Activated T-cell treated with anti-CD3 and anti-CD28 coated beads, Interleukin-2, amount 50 U/mL, for 24 hours (primary cell): ENCODE data around the gene EMC9.

Experiments used
- DNase-seq: peaks from one replicate; pipeline ENCODE4 v3.0.0-alpha.2; 2020
- H3K27ac Mint-ChIP-seq: 2 replicates; pipeline ENCODE4 v1.8.0; 2020; ENCODE audit warnings: mild to moderate bottlenecking, mixed read lengths
- H3K27me3 Mint-ChIP-seq: 2 replicates; pipeline ENCODE4 v1.8.0; 2020; ENCODE audit warnings: mixed read lengths
- H3K36me3 Mint-ChIP-seq: 2 replicates; pipeline ENCODE4 v1.8.0; 2020; ENCODE audit warnings: low read depth, mixed read lengths
- H3K4me1 Mint-ChIP-seq: 2 replicates; pipeline ENCODE4 v1.8.0; 2020; ENCODE audit warnings: low read depth, mixed read lengths
- H3K4me3 Mint-ChIP-seq: 2 replicates; pipeline ENCODE4 v1.8.0; 2020; ENCODE audit warnings: mild to moderate bottlenecking, moderate library complexity, mixed read lengths
- H3K9me3 Mint-ChIP-seq: 2 replicates; pipeline ENCODE4 v1.8.0; 2020; ENCODE audit warnings: mixed read lengths

Gene EMC9

GRCh38 chr14:24181371-24182077 is 40.1 kb upstream of the EMC9 start:
- Mint-ChIP-seq H3K4me1 (peaks cover 12% of the 10 kb centered on the region), H3K4me3 (no peak overlapping the region), H3K9me3 (no peaks in the 10 kb centered on the region), H3K27ac (peak overlapping the region; percentile 53), H3K36me3 (peaks cover 98% of the 10 kb centered on the region), H3K27me3 (no peaks in the 10 kb centered on the region)
- DNase-seq = no peak

- peak overlapping the region; percentile 76 for H3K27ac Mint-ChIP-seq
- peaks cover 92% of the 10 kb centered on the region for H3K36me3 Mint-ChIP-seq
- H3K27me3 Mint-ChIP-seq = no peaks in the 10 kb centered on the region
- no peak overlapping the region for H3K4me3 Mint-ChIP-seq
- H3K4me1 Mint-ChIP-seq = peaks cover 4% of the 10 kb centered on the region
- no peak for DNase-seq
- no peaks in the 10 kb centered on the region for H3K9me3 Mint-ChIP-seq
Observed at GRCh38 chr14:24179961-24180796, 38.8 kb upstream of the EMC9 start.

GRCh38 chr14:24179294-24179960 is 38.0 kb upstream of the EMC9 start:
- Mint-ChIP-seq H3K36me3 (peaks cover 91% of the 10 kb centered on the region), H3K4me3 (no peak overlapping the region)

GRCh38 chr14:24178399-24179178 is 37.2 kb upstream of the EMC9 start:
- no peaks in the 10 kb centered on the region for H3K27me3 Mint-ChIP-seq
- H3K27ac Mint-ChIP-seq = peak overlapping the region; percentile 76

More at GRCh38 chr14:24179294-24179960, 38.0 kb upstream of the EMC9 start:
- Mint-ChIP-seq H3K27ac (peak overlapping the region; percentile 76), H3K4me1 (peaks cover 3% of the 10 kb centered on the region), H3K9me3 (no peaks in the 10 kb centered on the region), H3K27me3 (no peaks in the 10 kb centered on the region)
- DNase-seq = peak; percentile 32

GRCh38 chr14:24177891-24178290 is 36.5 kb upstream of the EMC9 start:
- Mint-ChIP-seq H3K4me1 (peaks cover 3% of the 10 kb centered on the region), H3K27me3 (no peaks in the 10 kb centered on the region), H3K9me3 (no peaks in the 10 kb centered on the region), H3K36me3 (peaks cover 84% of the 10 kb centered on the region), H3K4me3 (no peak overlapping the region), H3K27ac (no peak overlapping the region)
- DNase-seq = peak; percentile 35

More at GRCh38 chr14:24178399-24179178, 37.2 kb upstream of the EMC9 start:
- Mint-ChIP-seq H3K4me3 (no peak overlapping the region), H3K36me3 (peaks cover 84% of the 10 kb centered on the region), H3K9me3 (no peaks in the 10 kb centered on the region), H3K4me1 (peaks cover 3% of the 10 kb centered on the region)
- peak; percentile 33 for DNase-seq

GRCh38 chr14:24177041-24177825 is 35.8 kb upstream of the EMC9 start:
- Mint-ChIP-seq H3K36me3 (peaks cover 83% of the 10 kb centered on the region), H3K4me1 (peaks cover 3% of the 10 kb centered on the region)

GRCh38 chr14:24176599-24176998 is 35.2 kb upstream of the EMC9 start:
- peak overlapping the region; percentile 35 for H3K27ac Mint-ChIP-seq
- peaks cover 81% of the 10 kb centered on the region for H3K36me3 Mint-ChIP-seq
- peaks cover 7% of the 10 kb centered on the region for H3K4me1 Mint-ChIP-seq
- no peaks in the 10 kb centered on the region for H3K27me3 Mint-ChIP-seq
- DNase-seq = no peak
- H3K9me3 Mint-ChIP-seq = no peaks in the 10 kb centered on the region
- no peak overlapping the region for H3K4me3 Mint-ChIP-seq

More at GRCh38 chr14:24177041-24177825, 35.8 kb upstream of the EMC9 start:
- Mint-ChIP-seq H3K27me3 (no peaks in the 10 kb centered on the region), H3K4me3 (no peak overlapping the region), H3K27ac (peak overlapping the region; percentile 35), H3K9me3 (no peaks in the 10 kb centered on the region)
- DNase-seq = no peak

- H3K4me1 Mint-ChIP-seq = peaks cover 19% of the 10 kb centered on the region
- peak overlapping the region; percentile 38 for H3K4me3 Mint-ChIP-seq
- H3K27me3 Mint-ChIP-seq = no peaks in the 10 kb centered on the region
- H3K36me3 Mint-ChIP-seq = peaks cover 71% of the 10 kb centered on the region
- H3K27ac Mint-ChIP-seq = peak overlapping the region; percentile 42
- H3K9me3 Mint-ChIP-seq = no peaks in the 10 kb centered on the region
- peak; percentile 41 for DNase-seq
Observed at GRCh38 chr14:24172871-24173281, 31.5 kb upstream of the EMC9 start.

- H3K27me3 Mint-ChIP-seq = no peaks in the 10 kb centered on the region
- peak overlapping the region; percentile 55 for H3K4me3 Mint-ChIP-seq
- H3K36me3 Mint-ChIP-seq = peaks cover 71% of the 10 kb centered on the region
- peak overlapping the region; percentile 44 for H3K27ac Mint-ChIP-seq
- no peaks in the 10 kb centered on the region for H3K9me3 Mint-ChIP-seq
- peaks cover 22% of the 10 kb centered on the region for H3K4me1 Mint-ChIP-seq
- no peak for DNase-seq
Observed at GRCh38 chr14:24172261-24172860, 31.0 kb upstream of the EMC9 start.

- H3K4me1 Mint-ChIP-seq = peaks cover 26% of the 10 kb centered on the region
- no peaks in the 10 kb centered on the region for H3K27me3 Mint-ChIP-seq
- H3K4me3 Mint-ChIP-seq = peak within 1 kb of the TSS; percentile 69
- peak within 1 kb of the TSS; percentile 86 for H3K27ac Mint-ChIP-seq
- DNase-seq = peak; percentile 81
- H3K9me3 Mint-ChIP-seq = no peaks in the 10 kb centered on the region
- H3K36me3 Mint-ChIP-seq = peaks cover 72% of the 10 kb centered on the region
Observed at GRCh38 chr14:24171422-24172260, 30.2 kb upstream of the EMC9 start, which contains the start of gene REC8. TSS of gene REC8 (plus strand) at chr14:24172080. CDS start at chr14:24172553, 473 bp downstream.

GRCh38 chr14:24167469-24168114 is 26.2 kb upstream of the EMC9 start:
- Mint-ChIP-seq H3K4me1 (peaks cover 56% of the 10 kb centered on the region), H3K4me3 (no peak overlapping the region), H3K27me3 (no peaks in the 10 kb centered on the region), H3K36me3 (peaks cover 87% of the 10 kb centered on the region), H3K9me3 (no peaks in the 10 kb centered on the region), H3K27ac (peak overlapping the region; percentile 76)
- DNase-seq = no peak

- H3K9me3 Mint-ChIP-seq = no peaks in the 10 kb centered on the region
- H3K36me3 Mint-ChIP-seq = peaks cover 92% of the 10 kb centered on the region
- H3K27me3 Mint-ChIP-seq = no peaks in the 10 kb centered on the region
- no peak for DNase-seq
- no peak overlapping the region for H3K4me3 Mint-ChIP-seq
- H3K27ac Mint-ChIP-seq = peak overlapping the region; percentile 100
- peaks cover 60% of the 10 kb centered on the region for H3K4me1 Mint-ChIP-seq
Observed at GRCh38 chr14:24165785-24166184, 24.4 kb upstream of the EMC9 start.
